CD4-positive, alpha-beta T cell (primary cell): ENCODE results near the gene SLC23A2. TPM values are rescaled to one million over a fixed set of nuclear protein-coding genes. Genes with fewer than 3 reads are reported as not detected.

Experiments used
- ATAC-seq: fragments of 200-7000 bp; cut with Tn5 transposase; one replicate; pipeline ENCODE4 v1.10.0; 2022; ENCODE audit warnings: mild to moderate bottlenecking; ENCODE audit not compliant: poor library complexity
- CTCF ChIA-PET: fragments of 350-600 bp; sonication (Branson Sonifier 250); formaldehyde crosslinking; loops from one replicate; lab custom pipeline; 2021; ENCODE audit warnings: antibody characterized with exemption, inconsistent platforms; lab: Charles Lee
- POLR2A ChIA-PET: fragments of 350-600 bp; sonication (Branson Sonifier 250); formaldehyde crosslinking; loops from one replicate; lab custom pipeline; 2021; ENCODE audit warnings: antibody characterized with exemption, inconsistent platforms; lab: Charles Lee
- DNase-seq, 14 experiments: peaks; one replicate each; pipeline ENCODE4 v3.0.0-alpha.2; 2013 to 2020; ENCODE audit warnings: mixed read lengths in 2 of 14
- H3K27ac ChIP-seq, 2 donors: one replicate each; pipeline versions ENCODE4 v1.5.1 to v1.7.0; 2013; ENCODE audit warnings: low read length in 2 of 2, low read depth in 1 of 2, mild to moderate bottlenecking in 1 of 2
- H3K27me3 ChIP-seq, 2 experiments: 1 replicate in 1 of 2; 2 replicates in 1 of 2; pipeline versions ENCODE4 v1.6.1 to v1.7.0; 2013; ENCODE audit warnings: low read length in 2 of 2, control low read depth in 1 of 2, mild to moderate bottlenecking in 1 of 2, moderate library complexity in 1 of 2; ENCODE audit not compliant: insufficient read depth in 2 of 2, control insufficient read depth in 1 of 2
- H3K36me3 ChIP-seq: one replicate; pipeline ENCODE4 v1.6.1; 2013; ENCODE audit warnings: low read length, control low read depth; ENCODE audit not compliant: insufficient read depth
- H3K4me1 ChIP-seq: one replicate; pipeline ENCODE4 v1.6.1; 2013; ENCODE audit warnings: low read length, control low read depth; ENCODE audit not compliant: insufficient read depth
- H3K4me3 ChIP-seq: one replicate; pipeline ENCODE4 v1.5.1; 2013; ENCODE audit warnings: mild to moderate bottlenecking, low read length, moderate library complexity
- H3K9me3 ChIP-seq, 2 experiments: 1 replicate in 1 of 2; 2 replicates in 1 of 2; pipeline versions ENCODE4 v1.6.1 to v1.7.0; 2013; ENCODE audit warnings: low read length in 2 of 2, mild to moderate bottlenecking in 2 of 2, control low read depth in 1 of 2, moderate library complexity in 1 of 2; ENCODE audit not compliant: control insufficient read depth in 1 of 2, insufficient read depth in 1 of 2
- H3K27ac Mint-ChIP-seq: one replicate; pipeline ENCODE4 v1.8.0; 2020; ENCODE audit warnings: mixed read lengths
- H3K27me3 Mint-ChIP-seq: one replicate; pipeline ENCODE4 v1.8.0; 2021; ENCODE audit warnings: mixed read lengths
- H3K36me3 Mint-ChIP-seq: one replicate; pipeline ENCODE4 v1.8.0; 2021; ENCODE audit warnings: low read depth, mixed read lengths
- H3K4me1 Mint-ChIP-seq: one replicate; pipeline ENCODE4 v1.8.0; 2021; ENCODE audit warnings: low read depth, mixed read lengths
- H3K4me3 Mint-ChIP-seq: one replicate; pipeline ENCODE4 v1.8.0; 2020; ENCODE audit warnings: mild to moderate bottlenecking, mixed read lengths
- H3K9me3 Mint-ChIP-seq: one replicate; pipeline ENCODE4 v1.8.0; 2020; ENCODE audit warnings: mixed read lengths
- CTCF ChIP-seq: fragments of 200-600 bp; IDR thresholded peaks from one replicate; pipeline ENCODE4 v1.8.0; 2022; ENCODE audit warnings: antibody characterized with exemption, mild to moderate bottlenecking
- intact Hi-C, 2 experiments: fragments of 100-400 bp; cut with DNase I in 1 of 2; cut with micrococcal nuclease in 1 of 2; formaldehyde crosslinking; loops; one replicate each; pipeline versions ENCODE4 v1.15.1 to v1.9.0; 2023 to 2025; cut with DNase I, micrococcal nuclease
- total RNA-seq, 174 experiments: library from RNA in 2 of 174; stranded (reverse) in 2 of 174; gene quantifications; one replicate each; pipeline ENCODE4 v1.2.3 and lab custom pipeline; 2021 to 2026

SLC23A2 gene
- total RNA-seq, 2 experiments from 2014 or later, result 22.8 to 23.0 TPM

DNA sequence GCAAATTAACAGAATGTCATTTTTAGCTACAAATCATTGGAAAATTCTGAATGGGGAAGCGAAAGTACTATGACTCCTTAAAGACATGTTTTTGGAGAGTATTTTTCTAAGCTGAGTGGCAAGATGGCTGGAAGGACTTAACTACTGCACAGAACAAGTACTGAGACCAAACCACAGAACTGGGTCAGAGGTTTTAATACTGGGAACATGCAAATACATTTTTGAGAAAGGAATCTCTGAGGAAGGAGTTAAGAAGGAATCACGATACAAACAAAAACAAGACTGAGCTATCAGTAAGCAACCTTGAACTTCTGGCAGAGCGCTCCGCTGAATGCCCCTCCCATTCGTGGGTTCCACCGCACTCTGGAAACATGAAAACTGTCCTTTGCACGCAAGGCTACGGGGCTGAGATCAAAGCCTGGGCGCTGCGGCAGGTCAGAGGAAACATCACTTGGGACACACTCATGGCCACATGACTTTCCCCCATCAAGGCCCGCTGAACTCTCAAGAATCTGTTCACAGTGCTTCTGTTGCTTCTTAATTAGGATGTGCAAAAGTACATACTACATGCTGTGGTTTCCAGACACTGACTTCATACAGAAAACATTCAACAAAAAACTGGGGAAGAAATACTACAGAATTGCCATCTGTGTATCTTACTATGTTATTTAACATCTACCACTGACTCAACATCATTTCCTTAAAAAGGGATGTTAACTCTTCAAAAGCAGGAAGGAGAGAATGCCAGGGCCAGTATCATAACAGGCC lies 27.8 kb downstream of the SLC23A2 start:
- intact Hi-C loops, result no loop called here
- Histone ChIP-seq H3K36me3 (peaks cover 19% of the 10 kb centered on the region), H3K4me3 (peak overlapping the region; percentile 15), H3K27ac (no peak overlapping the region), H3K9me3 (no peaks in the 10 kb centered on the region), H3K4me1 (peaks cover 10% of the 10 kb centered on the region), H3K27me3 (no peaks in the 10 kb centered on the region)
- POLR2A ChIA-PET, result interaction anchor here (0.9 to 1.5 kb wide), 5 partner anchors 11 to 83 kb away, joined by 3 to 4 read pairs (median 4); no protein-coding TSS in a partner anchor
- no peaks in the 10 kb centered on the region for H3K27me3 Mint-ChIP-seq
- CTCF ChIA-PET, result interaction anchor here (1.2 kb wide), 1 partner anchor 127 kb away, joined by 3 read pairs; no protein-coding TSS in a partner anchor
- H3K27ac Mint-ChIP-seq, result peak overlapping the region; percentile 65
- peaks cover 43% of the 10 kb centered on the region for H3K4me1 Mint-ChIP-seq
- no peaks in the 10 kb centered on the region for H3K9me3 Mint-ChIP-seq
- H3K4me3 Mint-ChIP-seq, result peak overlapping the region; percentile 1
- H3K36me3 Mint-ChIP-seq, result peaks cover 24% of the 10 kb centered on the region
- TF ChIP-seq CTCF, result no peak
- ATAC-seq (peak; percentile 45), DNase-seq (peak in 8 of 14 experiments; percentile 6 to 79 (median 25))

DNA sequence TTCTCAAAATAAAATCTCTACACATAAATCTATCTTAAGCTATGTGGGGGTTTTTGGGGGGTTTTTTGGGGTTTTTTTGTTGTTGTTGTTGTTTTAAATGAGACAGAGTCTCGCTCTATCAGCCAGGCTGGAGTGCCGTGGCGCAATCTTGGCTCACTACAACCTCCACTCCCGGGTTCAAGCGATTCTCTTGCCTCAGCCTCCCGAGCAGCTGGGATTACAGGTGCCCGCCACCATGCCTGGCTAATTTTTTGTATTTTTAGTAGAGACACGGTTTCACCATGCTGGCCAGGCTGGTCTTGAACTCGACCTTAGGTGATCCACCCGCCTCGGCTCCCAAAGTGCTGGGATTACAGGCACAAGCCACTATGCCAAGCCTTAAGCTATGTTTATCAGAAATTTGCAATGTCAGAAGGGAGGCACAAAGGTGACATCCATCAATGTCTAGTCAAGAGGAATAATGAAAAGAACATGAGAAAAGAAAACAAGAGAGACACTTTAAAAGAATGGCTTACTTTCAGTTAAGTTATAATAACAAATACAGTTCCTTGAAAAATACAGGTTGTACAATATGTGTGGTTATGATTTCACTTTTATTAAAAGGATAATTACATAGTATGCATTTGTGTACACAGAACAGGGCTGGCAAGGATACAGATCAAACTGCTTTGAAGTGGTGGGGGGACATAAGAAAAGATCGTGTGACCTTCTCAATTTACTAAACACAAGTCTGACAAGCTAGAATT lies 28.6 kb downstream of the SLC23A2 start:
- Mint-ChIP-seq H3K27me3 (no peaks in the 10 kb centered on the region), H3K4me3 (peak overlapping the region; percentile 3), H3K9me3 (no peaks in the 10 kb centered on the region), H3K4me1 (peaks cover 35% of the 10 kb centered on the region), H3K36me3 (peaks cover 33% of the 10 kb centered on the region), H3K27ac (peak overlapping the region; percentile 65)
- ChIA-PET POLR2A (interaction anchor here (0.9 to 1.5 kb wide), 5 partner anchors 10 to 84 kb away, joined by 3 to 4 read pairs (median 4); no protein-coding TSS in a partner anchor), CTCF (interaction anchor here (1.2 kb wide), 1 partner anchor 128 kb away, joined by 3 read pairs; no protein-coding TSS in a partner anchor)
- peaks cover 10% of the 10 kb centered on the region for H3K4me1 ChIP-seq
- TF ChIP-seq CTCF, result no peak
- H3K27ac ChIP-seq, result no peak overlapping the region
- H3K27me3 ChIP-seq, result no peaks in the 10 kb centered on the region
- no peaks in the 10 kb centered on the region for H3K9me3 ChIP-seq
- intact Hi-C loops, result no loop called here
- peaks cover 27% of the 10 kb centered on the region for H3K36me3 ChIP-seq
- ATAC-seq (no peak), DNase-seq (no peak)
- no peak overlapping the region for H3K4me3 ChIP-seq

DNA sequence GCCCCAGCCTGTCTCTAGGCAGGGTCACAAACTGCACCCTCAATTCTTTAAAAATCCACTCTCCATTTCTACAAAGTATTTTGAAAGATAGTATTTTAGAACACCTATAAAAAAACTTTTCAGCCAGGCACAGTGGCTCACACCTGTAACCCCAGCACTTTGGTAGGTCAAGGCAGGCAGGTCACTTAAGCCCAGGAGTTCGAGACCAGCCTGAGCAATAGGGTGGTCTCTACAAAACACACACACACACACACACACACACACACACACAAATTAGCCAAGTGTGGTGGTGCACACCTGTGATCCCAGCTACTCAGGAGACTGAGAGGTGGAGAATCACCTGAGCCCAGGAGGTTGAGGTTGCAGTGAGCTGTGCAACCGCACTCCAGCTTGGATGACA lies 30.2 kb downstream of the SLC23A2 start:
- Histone ChIP-seq H3K4me1 (peaks cover 10% of the 10 kb centered on the region), H3K27ac (no peak overlapping the region), H3K4me3 (no peak overlapping the region), H3K36me3 (peaks cover 31% of the 10 kb centered on the region), H3K27me3 (no peaks in the 10 kb centered on the region), H3K9me3 (no peaks in the 10 kb centered on the region)
- Mint-ChIP-seq H3K4me3 (no peak overlapping the region), H3K4me1 (peaks cover 30% of the 10 kb centered on the region), H3K9me3 (no peaks in the 10 kb centered on the region), H3K27me3 (no peaks in the 10 kb centered on the region), H3K27ac (no peak overlapping the region), H3K36me3 (peaks cover 39% of the 10 kb centered on the region)
- ATAC-seq (no peak), DNase-seq (no peak)
- intact Hi-C loops, result no loop called here
- POLR2A ChIA-PET, result no interaction called here
- TF ChIP-seq CTCF, result no peak
- CTCF ChIA-PET, result no interaction called here
